K562 (cell line): ENCODE data around the gene IRGM. TPM values are rescaled to one million over a fixed set of nuclear protein-coding genes. Genes with fewer than 3 reads are reported as not detected.

Experiments
- ARID3B ChIP-seq: fragments of 250-450 bp; sonication (Bioruptor Pico); IDR thresholded peaks from 2 replicates; pipeline ENCODE4 v1.4.0; 2020; ENCODE audit warnings: borderline replicate concordance
- E2F6 ChIP-seq, 2 experiments: IDR thresholded peaks; 2 replicates each; pipeline ENCODE4 v1.6.1; 2011; ENCODE audit warnings: borderline replicate concordance in 1 of 2, control low read depth in 1 of 2, low read depth in 1 of 2, low read length in 1 of 2, mild to moderate bottlenecking in 1 of 2, mixed read lengths in 1 of 2, moderate library complexity in 1 of 2; ENCODE audit not compliant: insufficient read depth in 1 of 2, insufficient read length in 1 of 2, poor library complexity in 1 of 2, severe bottlenecking in 1 of 2; ENCODE audit errors: extremely low read depth in 1 of 2
- ETS2 ChIP-seq: IDR thresholded peaks from 2 replicates; pipeline ENCODE4 v1.6.1; 2016; ENCODE audit warnings: borderline replicate concordance, missing genetic modification characterization, mild to moderate bottlenecking, moderate library complexity, missing compliant biosample characterization; ENCODE audit not compliant: poor library complexity, severe bottlenecking
- JUND ChIP-seq, 2 experiments: IDR thresholded peaks; 2 replicates in 1 of 2; 3 replicates in 1 of 2; pipeline ENCODE4 v1.6.1; 2011; ENCODE audit warnings: borderline replicate concordance in 2 of 2, low read depth in 2 of 2, low read length in 2 of 2, improper control_type of control experiment in 1 of 2, missing biosample characterization in 1 of 2, missing genetic modification characterization in 1 of 2, missing genetic modification reagents in 1 of 2
- POLR3G ChIP-seq: IDR thresholded peaks from 2 replicates; pipeline ENCODE4 v1.6.1; 2011; ENCODE audit not compliant: insufficient read length, insufficient replicate concordance; ENCODE audit errors: extremely low read depth
- ZNF740 ChIP-seq, 3 experiments: fragments of 200-800 bp in 1 of 3; sonication (Bioruptor generic) in 1 of 3; sonication (generic) in 1 of 3; formaldehyde crosslinking in 1 of 3; IDR thresholded peaks; 2 replicates each; pipeline versions ENCODE4 v1.6.1 to v1.8.0; 2016 to 2022; ENCODE audit warnings: mild to moderate bottlenecking in 2 of 3, missing compliant biosample characterization in 2 of 3, missing genetic modification characterization in 2 of 3, missing genetic modification reagents in 1 of 3
- ZNF766 ChIP-seq: fragments of 200-800 bp; sonication (Bioruptor generic); conservative IDR thresholded peaks from 2 replicates; pipeline ENCODE4 v1.6.1; 2016; ENCODE audit warnings: missing genetic modification characterization, missing compliant biosample characterization
- polyA plus RNA-seq, 8 experiments: library from polyadenylated mRNA; depleted of rRNA in 4 of 8; stranded (reverse) in 5 of 8; unstranded in 3 of 8; fragments of >200 nt; fragmentation: Nextera tagmentation in 2 of 8; fragmentation: Illumina TruSeq in 1 of 8; extraction: Ambion mirVana in 2 of 8; extraction: Trizol in 1 of 8; gene quantifications; 2 replicates each; pipeline versions ENCODE4 v1.2.1 to v1.2.3, GENCODE V29; 2011 to 2014; ENCODE audit warnings: inconsistent platforms in 1 of 8, missing spikeins in 1 of 8
- total RNA-seq, 7 experiments: library from RNA; depleted of rRNA in 6 of 7; stranded (reverse); fragments of >200 nt in 6 of 7; fragmentation: Illumina TruSeq in 2 of 7; extraction: Trizol in 2 of 7; gene quantifications; 2 replicates each; pipeline versions ENCODE4 v1.2.1 to v1.2.3, GENCODE V29; 2011 to 2021; ENCODE audit warnings: low replicate concordance in 1 of 7
- TF ChIP-seq, protein P1 (sequence below): fragments of 450-650 bp; IDR thresholded peaks from 2 replicates; pipeline ENCODE4 v1.6.1; 2016; ENCODE audit warnings: antibody characterized with exemption

IRGM gene
- total and polyA plus RNA-seq, 9 of the 15 experiments (the other 6 are each of a cell fraction or from before 2014, with no cell fraction given) = 0.09 to 0.22 (median 0.15) TPM; not detected in 6

GRCh38 chr5:150846654-150847333 lies 473 bp downstream of the IRGM start (continued):
- peak; percentile 83 to 95 for TF ChIP-seq E2F6 (IDR thresholded peaks at IDR 0.05; ENCODE audit: borderline replicate concordance in 1 of 2, extremely low read depth in 1 of 2, insufficient read depth in 1 of 2, insufficient read length in 1 of 2, low read depth in 1 of 2, low read length in 1 of 2, poor library complexity in 1 of 2, severe bottlenecking in 1 of 2)
- TF ChIP-seq ETS2 (tag) = no peak
- TF ChIP-seq ZNF766 (CRISPR knock-in tag) = no peak
- no peak for TF ChIP-seq POLR3G
- TF ChIP-seq ZNF740 (CRISPR knock-in tag; IDR thresholded peaks at IDR 0.05) = 0 out of 2 replicates have a peak, but pooled peaks have one; percentile 36
- TF ChIP-seq ZNF740 (tag; IDR thresholded peaks at IDR 0.05) = no peak
- no peak for TF ChIP-seq ARID3B (CRISPR knock-in tag)
- TF ChIP-seq, protein P1, sequence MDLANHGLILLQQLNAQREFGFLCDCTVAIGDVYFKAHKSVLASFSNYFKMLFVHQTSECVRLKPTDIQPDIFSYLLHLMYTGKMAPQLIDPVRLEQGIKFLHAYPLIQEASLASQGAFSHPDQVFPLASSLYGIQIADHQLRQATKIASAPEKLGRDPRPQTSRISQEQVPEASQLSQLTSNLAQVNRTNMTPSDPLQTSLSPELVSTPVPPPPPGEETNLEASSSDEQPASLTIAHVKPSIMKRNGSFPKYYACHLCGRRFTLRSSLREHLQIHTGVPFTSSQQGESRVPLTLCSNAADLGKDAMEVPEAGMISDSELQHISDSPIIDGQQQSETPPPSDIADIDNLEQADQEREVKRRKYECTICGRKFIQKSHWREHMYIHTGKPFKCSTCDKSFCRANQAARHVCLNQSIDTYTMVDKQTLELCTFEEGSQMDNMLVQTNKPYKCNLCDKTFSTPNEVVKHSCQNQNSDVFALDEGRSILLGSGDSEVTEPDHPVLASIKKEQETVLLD = no peak
- peak; percentile 94 for TF ChIP-seq JUND (IDR thresholded peaks at IDR 0.05; ENCODE audit: borderline replicate concordance, low read depth, low read length)
- TF ChIP-seq JUND (tag; IDR thresholded peaks at IDR 0.05; ENCODE audit: borderline replicate concordance, low read depth, low read length) = peak; percentile 98
